HL-60 (cell line): ENCODE results near the gene BMERB1.

Experiments used
- DNase-seq, 2 experiments: peaks; one replicate each; pipeline ENCODE4 v3.0.0-alpha.2; 2010 to 2020; ENCODE audit warnings: low read depth in 1 of 2, low spot score in 1 of 2
- H3K27ac ChIP-seq: fragments of 250-450 bp; sonication (Bioruptor Pico); replicated peaks from 2 replicates; pipeline ENCODE4 v1.5.1; 2020; ENCODE audit warnings: mild to moderate bottlenecking, moderate library complexity
- H3K27me3 ChIP-seq: fragments of 250-450 bp; sonication (Bioruptor Pico); 2 replicates; pipeline ENCODE4 v1.5.1; 2021; ENCODE audit warnings: mild to moderate bottlenecking, moderate library complexity; ENCODE audit not compliant: insufficient read depth, poor library complexity, severe bottlenecking
- H3K4me3 ChIP-seq: replicated peaks from 2 replicates; pipeline ENCODE4 v1.5.1; 2011; ENCODE audit warnings: mild to moderate bottlenecking, control low read depth, low read length; ENCODE audit not compliant: insufficient read depth
- GABPA ChIP-seq: IDR thresholded peaks from 2 replicates; pipeline ENCODE4 v1.6.1; 2012; ENCODE audit warnings: low read depth
- POLR2AphosphoS5 ChIP-seq: IDR thresholded peaks from 2 replicates; pipeline ENCODE4 v1.6.1; 2012; ENCODE audit warnings: low read depth
- SPI1 ChIP-seq: IDR thresholded peaks from 2 replicates; pipeline ENCODE4 v1.6.1; 2012; ENCODE audit warnings: low read depth, mild to moderate bottlenecking, borderline replicate concordance
- TF ChIP-seq, protein P1 (sequence below): IDR thresholded peaks from 2 replicates; pipeline ENCODE4 v1.6.1; 2012; ENCODE audit warnings: low read depth; ENCODE audit not compliant: insufficient replicate concordance
- TF ChIP-seq, protein P2 (sequence below): IDR thresholded peaks from one replicate; pipeline ENCODE4 v1.5.1; 2011; ENCODE audit warnings: low read length, control low read depth, inconsistent platforms; ENCODE audit not compliant: insufficient read depth

BMERB1 gene

GRCh38 chr16:15494236-15494635 is 59.8 kb downstream of the BMERB1 start:
- Histone ChIP-seq H3K27me3 (no peaks in the 10 kb centered on the region), H3K4me3 (no peak overlapping the region), H3K27ac (no peak overlapping the region)
- no peak for DNase-seq
- TF ChIP-seq GABPA (no peak), POLR2AphosphoS5 (no peak), SPI1 (no peak)
- TF ChIP-seq, protein P1, sequence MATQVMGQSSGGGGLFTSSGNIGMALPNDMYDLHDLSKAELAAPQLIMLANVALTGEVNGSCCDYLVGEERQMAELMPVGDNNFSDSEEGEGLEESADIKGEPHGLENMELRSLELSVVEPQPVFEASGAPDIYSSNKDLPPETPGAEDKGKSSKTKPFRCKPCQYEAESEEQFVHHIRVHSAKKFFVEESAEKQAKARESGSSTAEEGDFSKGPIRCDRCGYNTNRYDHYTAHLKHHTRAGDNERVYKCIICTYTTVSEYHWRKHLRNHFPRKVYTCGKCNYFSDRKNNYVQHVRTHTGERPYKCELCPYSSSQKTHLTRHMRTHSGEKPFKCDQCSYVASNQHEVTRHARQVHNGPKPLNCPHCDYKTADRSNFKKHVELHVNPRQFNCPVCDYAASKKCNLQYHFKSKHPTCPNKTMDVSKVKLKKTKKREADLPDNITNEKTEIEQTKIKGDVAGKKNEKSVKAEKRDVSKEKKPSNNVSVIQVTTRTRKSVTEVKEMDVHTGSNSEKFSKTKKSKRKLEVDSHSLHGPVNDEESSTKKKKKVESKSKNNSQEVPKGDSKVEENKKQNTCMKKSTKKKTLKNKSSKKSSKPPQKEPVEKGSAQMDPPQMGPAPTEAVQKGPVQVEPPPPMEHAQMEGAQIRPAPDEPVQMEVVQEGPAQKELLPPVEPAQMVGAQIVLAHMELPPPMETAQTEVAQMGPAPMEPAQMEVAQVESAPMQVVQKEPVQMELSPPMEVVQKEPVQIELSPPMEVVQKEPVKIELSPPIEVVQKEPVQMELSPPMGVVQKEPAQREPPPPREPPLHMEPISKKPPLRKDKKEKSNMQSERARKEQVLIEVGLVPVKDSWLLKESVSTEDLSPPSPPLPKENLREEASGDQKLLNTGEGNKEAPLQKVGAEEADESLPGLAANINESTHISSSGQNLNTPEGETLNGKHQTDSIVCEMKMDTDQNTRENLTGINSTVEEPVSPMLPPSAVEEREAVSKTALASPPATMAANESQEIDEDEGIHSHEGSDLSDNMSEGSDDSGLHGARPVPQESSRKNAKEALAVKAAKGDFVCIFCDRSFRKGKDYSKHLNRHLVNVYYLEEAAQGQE, result no peak
- TF ChIP-seq, protein P2, sequence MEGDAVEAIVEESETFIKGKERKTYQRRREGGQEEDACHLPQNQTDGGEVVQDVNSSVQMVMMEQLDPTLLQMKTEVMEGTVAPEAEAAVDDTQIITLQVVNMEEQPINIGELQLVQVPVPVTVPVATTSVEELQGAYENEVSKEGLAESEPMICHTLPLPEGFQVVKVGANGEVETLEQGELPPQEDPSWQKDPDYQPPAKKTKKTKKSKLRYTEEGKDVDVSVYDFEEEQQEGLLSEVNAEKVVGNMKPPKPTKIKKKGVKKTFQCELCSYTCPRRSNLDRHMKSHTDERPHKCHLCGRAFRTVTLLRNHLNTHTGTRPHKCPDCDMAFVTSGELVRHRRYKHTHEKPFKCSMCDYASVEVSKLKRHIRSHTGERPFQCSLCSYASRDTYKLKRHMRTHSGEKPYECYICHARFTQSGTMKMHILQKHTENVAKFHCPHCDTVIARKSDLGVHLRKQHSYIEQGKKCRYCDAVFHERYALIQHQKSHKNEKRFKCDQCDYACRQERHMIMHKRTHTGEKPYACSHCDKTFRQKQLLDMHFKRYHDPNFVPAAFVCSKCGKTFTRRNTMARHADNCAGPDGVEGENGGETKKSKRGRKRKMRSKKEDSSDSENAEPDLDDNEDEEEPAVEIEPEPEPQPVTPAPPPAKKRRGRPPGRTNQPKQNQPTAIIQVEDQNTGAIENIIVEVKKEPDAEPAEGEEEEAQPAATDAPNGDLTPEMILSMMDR, result no peak

DNA sequence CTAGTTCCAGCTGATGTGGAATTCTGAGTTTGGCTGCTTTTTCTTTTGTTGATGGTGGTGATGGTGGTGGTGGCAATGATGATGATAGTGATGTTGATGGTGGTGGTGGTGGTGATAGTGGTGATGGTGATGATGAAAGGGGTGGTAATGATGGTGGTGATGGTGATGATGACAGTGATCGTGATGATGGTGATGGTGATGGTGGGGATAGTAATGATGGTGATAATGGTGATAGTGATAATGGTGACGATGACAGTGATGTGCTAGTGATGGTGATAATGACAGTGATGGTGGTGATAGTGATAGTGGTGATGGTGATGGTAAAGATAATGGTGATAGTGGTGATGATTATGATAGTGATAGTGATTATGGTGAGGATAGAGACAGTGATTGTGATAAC is 61.5 kb downstream of the BMERB1 start:
- no peak for DNase-seq
- Histone ChIP-seq H3K4me3 (no peak overlapping the region), H3K27me3 (peaks cover 2% of the 10 kb centered on the region), H3K27ac (no peak overlapping the region)
- TF ChIP-seq GABPA, result no peak
- TF ChIP-seq POLR2AphosphoS5, result no peak
- TF ChIP-seq, protein P1, result no peak
- TF ChIP-seq, protein P2, result no peak
- TF ChIP-seq SPI1, result no peak

- Histone ChIP-seq H3K27me3 (peaks cover 2% of the 10 kb centered on the region), H3K27ac (no peak overlapping the region), H3K4me3 (no peak overlapping the region)
- DNase-seq, result no peak
- no peak for TF ChIP-seq SPI1
- TF ChIP-seq, protein P1, result no peak
- TF ChIP-seq, protein P2, result no peak
- TF ChIP-seq GABPA, result no peak
- TF ChIP-seq POLR2AphosphoS5, result no peak
These were observed 64.2 kb downstream of the BMERB1 start for GRCh38 chr16:15498427-15499175.
